ENCODE results near the gene ACACB.

ACACB gene

GRCh38 chr12:109160873-109161272, 44.5 kb downstream of the ACACB start:
- Histone ChIP-seq H3K4me1 (peaks cover 0 to 13% (median 10%) of the 10 kb centered on the region in 4 donors), H3K36me3 (peaks cover 0 to 7% (median 0%) of the 10 kb centered on the region in 3 donors), H3K4me3 (no peak overlapping the region), H3K27me3 (no peaks in the 10 kb centered on the region), H3K9me3 (no peaks in the 10 kb centered on the region), H3K27ac (no peak overlapping the region)
- DNase-seq: no peak
- intact Hi-C loops (cut with DNase I; ENCODE audit: low total_unique reads): no loop called here
- no peak for TF ChIP-seq CTCF (IDR thresholded peaks at IDR 0.05)

GRCh38 chr12:109162551-109162950, 46.2 kb downstream of the ACACB start:
- Histone ChIP-seq H3K4me3 (no peak overlapping the region), H3K27ac (no peak overlapping the region), H3K36me3 (peaks cover 8 to 16% (median 9%) of the 10 kb centered on the region in 3 donors), H3K4me1 (peaks cover 0 to 11% (median 6%) of the 10 kb centered on the region in 4 donors), H3K9me3 (no peaks in the 10 kb centered on the region), H3K27me3 (no peaks in the 10 kb centered on the region)
- DNase-seq: no peak
- intact Hi-C loops (cut with DNase I; ENCODE audit: low total_unique reads): no loop called here
- TF ChIP-seq CTCF (IDR thresholded peaks at IDR 0.05): no peak

GRCh38 chr12:109163167-109163566, 46.8 kb downstream of the ACACB start:
- H3K27ac ChIP-seq: no peak overlapping the region
- no peak for DNase-seq
- intact Hi-C loops (cut with DNase I; ENCODE audit: low total_unique reads): no loop called here
- no peak overlapping the region for H3K4me3 ChIP-seq
- no peaks in the 10 kb centered on the region for H3K9me3 ChIP-seq
- H3K36me3 ChIP-seq: peaks cover 13 to 22% (median 14%) of the 10 kb centered on the region in 3 donors
- no peaks in the 10 kb centered on the region for H3K27me3 ChIP-seq
- TF ChIP-seq CTCF (IDR thresholded peaks at IDR 0.05): no peak
- H3K4me1 ChIP-seq: peaks cover 0 to 4% (median under 1%) of the 10 kb centered on the region in 4 donors

- Histone ChIP-seq H3K27ac (no peak overlapping the region), H3K9me3 (no peaks in the 10 kb centered on the region), H3K4me1 (no peaks in the 10 kb centered on the region), H3K4me3 (no peak overlapping the region), H3K36me3 (peaks cover 20 to 46% (median 38%) of the 10 kb centered on the region in 3 donors), H3K27me3 (no peaks in the 10 kb centered on the region)
- DNase-seq: no peak
- intact Hi-C loops (cut with DNase I; ENCODE audit: low total_unique reads): no loop called here
- no peak for TF ChIP-seq CTCF (IDR thresholded peaks at IDR 0.05)
These were observed 49.2 kb downstream of the ACACB start for GRCh38 chr12:109165599-109165998.

GRCh38 chr12:109166371-109166770, 50.0 kb downstream of the ACACB start:
- Histone ChIP-seq H3K4me1 (no peaks in the 10 kb centered on the region), H3K27ac (no peak overlapping the region), H3K4me3 (no peak overlapping the region), H3K36me3 (peaks cover 22 to 54% (median 40%) of the 10 kb centered on the region in 3 donors), H3K9me3 (no peaks in the 10 kb centered on the region), H3K27me3 (no peaks in the 10 kb centered on the region)
- DNase-seq: no peak
- intact Hi-C loops (cut with DNase I; ENCODE audit: low total_unique reads): no loop called here
- no peak for TF ChIP-seq CTCF (IDR thresholded peaks at IDR 0.05)

- H3K4me3 ChIP-seq: no peak overlapping the region
- peaks cover 36 to 68% (median 54%) of the 10 kb centered on the region in 3 donors for H3K36me3 ChIP-seq
- H3K27ac ChIP-seq: no peak overlapping the region
- no peak for TF ChIP-seq CTCF (IDR thresholded peaks at IDR 0.05)
- no peaks in the 10 kb centered on the region for H3K27me3 ChIP-seq
- intact Hi-C loops (cut with DNase I; ENCODE audit: low total_unique reads): no loop called here
- H3K4me1 ChIP-seq: no peaks in the 10 kb centered on the region
- H3K9me3 ChIP-seq: no peaks in the 10 kb centered on the region
- no peak for DNase-seq
These were observed 51.4 kb downstream of the ACACB start for GRCh38 chr12:109167781-109168180.
